Right lobe of liver (tissue), 6 donors: ENCODE results near the gene CPO. TPM values are rescaled to one million over a fixed set of nuclear protein-coding genes. Genes with fewer than 3 reads are reported as not detected.

ENCODE experiments used
- ATAC-seq, 4 donors: fragments of 200-7000 bp; cut with Tn5 transposase; one replicate each; pipeline ENCODE4 v1.9.1; 2020; ENCODE audit warnings: mild to moderate bottlenecking in 4 of 4, moderate library complexity in 4 of 4
- DNase-seq, 3 donors: peaks; one replicate each; pipeline ENCODE4 v3.0.0-alpha.2; 2020
- H3K27ac ChIP-seq, 3 donors: fragments of 200-600 bp; one replicate each; pipeline ENCODE4 v1.8.0; 2022
- H3K27me3 ChIP-seq, 2 donors: fragments of 200-600 bp; one replicate each; pipeline ENCODE4 v1.8.0; 2022
- H3K36me3 ChIP-seq, 4 donors: fragments of 200-600 bp; sonication (generic) in 1 of 4; one replicate each; pipeline versions ENCODE4 v1.5.1 to v1.8.0; 2017 to 2022; ENCODE audit warnings: control low read depth in 1 of 4
- H3K4me1 ChIP-seq, 4 donors: fragments of 200-600 bp; sonication (generic) in 1 of 4; one replicate each; pipeline versions ENCODE4 v1.5.1 to v1.8.0; 2017 to 2022; ENCODE audit warnings: control low read depth in 1 of 4
- H3K4me3 ChIP-seq, 3 donors: fragments of 200-600 bp; one replicate each; pipeline ENCODE4 v1.8.0; 2022
- H3K9me3 ChIP-seq, 4 donors: fragments of 200-600 bp; sonication (generic) in 1 of 4; one replicate each; pipeline versions ENCODE4 v1.5.1 to v1.8.0; 2017 to 2022; ENCODE audit warnings: control low read depth in 1 of 4
- CTCF ChIP-seq, 4 donors: fragments of 200-600 bp in 3 of 4; fragments of 450-650 bp in 1 of 4; IDR thresholded peaks; one replicate each; pipeline versions ENCODE4 v1.5.1 to v1.8.0; 2016 to 2022; ENCODE audit warnings: antibody characterized with exemption in 4 of 4, mild to moderate bottlenecking in 2 of 4
- POLR2A ChIP-seq: fragments of 450-650 bp; IDR thresholded peaks from one replicate; pipeline ENCODE4 v1.6.1; 2017; ENCODE audit warnings: antibody characterized with exemption, mild to moderate bottlenecking
- WGBS: methylation state at CpG from one replicate; pipeline ENCODE4 v1.1.6; 2018; ENCODE audit warnings: low coverage, low lambda C conversion rate; ENCODE audit not compliant: insufficient coverage; ENCODE audit errors: missing lambda C conversion rate; 5-methylcytosine and 5-hydroxymethylcytosine counted together
- intact Hi-C, 2 donors: fragments of 100-400 bp; cut with DNase I; formaldehyde crosslinking; loops; one replicate each; pipeline versions ENCODE4 v1.11.2 to v1.14.1; 2022
- total RNA-seq, 6 experiments: library from RNA; depleted of rRNA in 2 of 6; stranded (reverse); fragments of >200 nt in 2 of 6; fragmentation: NEBNext Ultra II Directional in 3 of 6; extraction: Animal tissue kit (Norgen Biotek cat#: 25700) in 3 of 6; gene quantifications; one replicate each; pipeline versions ENCODE4 v1.1.0 to v1.2.4, GENCODE V29; 2016 to 2023
- donor health status: DM: no; HTN: yes; CAD: no.
- donor health status: DM: no; HTN: no; CAD: no.
- donor health status: DM: no; HTN: no; CAD: no.
- donor health status: DM: no; HTN: yes; CAD: no.
- donor health status: DM: no; HTN: yes; CAD: no.

The CPO gene
- total RNA-seq, 6 experiments from 2014 or later = 0.22 to 0.46 (median 0.34) TPM; not detected in 2

- Histone ChIP-seq H3K4me1 (no peaks in the 10 kb centered on the region), H3K9me3 (no peaks in the 10 kb centered on the region), H3K27me3 (no peaks in the 10 kb centered on the region), H3K36me3 (no peaks in the 10 kb centered on the region), H3K27ac (no peak overlapping the region), H3K4me3 (no peak overlapping the region)
- 62% methylated on average over 2 of the region's 2 CpGs for WGBS
- ATAC-seq (no peak), DNase-seq (no peak)
- TF ChIP-seq POLR2A (no peak), CTCF (IDR thresholded peaks at IDR 0.05) (no peak)
- intact Hi-C loops = no loop called here
These were observed 21.1 kb upstream of the CPO start for GRCh38 chr2:206918263-206918662.

- no peaks in the 10 kb centered on the region for H3K4me1 ChIP-seq
- H3K4me3 ChIP-seq = no peak overlapping the region
- ATAC-seq = no peak
- no peak for TF ChIP-seq CTCF (IDR thresholded peaks at IDR 0.05)
- TF ChIP-seq POLR2A = no peak
- no peaks in the 10 kb centered on the region for H3K27me3 ChIP-seq
- intact Hi-C loops = no loop called here
- WGBS = 79% methylated on average over 3 of the region's 3 CpGs
- no peak overlapping the region for H3K27ac ChIP-seq
- no peaks in the 10 kb centered on the region for H3K36me3 ChIP-seq
- no peaks in the 10 kb centered on the region for H3K9me3 ChIP-seq
- DNase-seq = no peak
These were observed 19.0 kb upstream of the CPO start for GRCh38 chr2:206920310-206920709.

GRCh38 chr2:206920951-206921350 lies 18.4 kb upstream of the CPO start:
- no peak for TF ChIP-seq CTCF (IDR thresholded peaks at IDR 0.05)
- no peak for TF ChIP-seq POLR2A
- no peak overlapping the region for H3K4me3 ChIP-seq
- intact Hi-C loops = no loop called here
- H3K27me3 ChIP-seq = no peaks in the 10 kb centered on the region
- H3K36me3 ChIP-seq = no peaks in the 10 kb centered on the region
- WGBS = 79% methylated on average over 2 of the region's 2 CpGs
- no peaks in the 10 kb centered on the region for H3K9me3 ChIP-seq
- DNase-seq (no peak), ATAC-seq (no peak)
- no peaks in the 10 kb centered on the region for H3K4me1 ChIP-seq
- H3K27ac ChIP-seq = no peak overlapping the region

GRCh38 chr2:206921529-206921928 lies 17.8 kb upstream of the CPO start:
- Histone ChIP-seq H3K27me3 (no peaks in the 10 kb centered on the region), H3K4me1 (no peaks in the 10 kb centered on the region), H3K9me3 (no peaks in the 10 kb centered on the region), H3K27ac (no peak overlapping the region), H3K4me3 (no peak overlapping the region), H3K36me3 (no peaks in the 10 kb centered on the region)
- TF ChIP-seq POLR2A (no peak), CTCF (IDR thresholded peaks at IDR 0.05) (no peak)
- 85% methylated on average over 4 of the region's 5 CpGs for WGBS
- no peak for DNase-seq
- no peak for ATAC-seq
- intact Hi-C loops = no loop called here
